Stimulated activated CD4-positive, alpha-beta T cell treated with anti-CD3 and anti-CD28 coated beads, TNF-alpha, amount 100 ng/mL, for 48 hours (primary cell): Measurements from ENCODE around the gene SREK1.
A peak's percentile ranks its signal among the peaks of the same experiment; 100 is the strongest.

ENCODE experiments used
- DNase-seq, 3 donors: peaks; one replicate each; pipeline ENCODE4 v3.0.0-alpha.2; 2020; ENCODE audit warnings: low read depth in 3 of 3

Gene SREK1

DNA sequence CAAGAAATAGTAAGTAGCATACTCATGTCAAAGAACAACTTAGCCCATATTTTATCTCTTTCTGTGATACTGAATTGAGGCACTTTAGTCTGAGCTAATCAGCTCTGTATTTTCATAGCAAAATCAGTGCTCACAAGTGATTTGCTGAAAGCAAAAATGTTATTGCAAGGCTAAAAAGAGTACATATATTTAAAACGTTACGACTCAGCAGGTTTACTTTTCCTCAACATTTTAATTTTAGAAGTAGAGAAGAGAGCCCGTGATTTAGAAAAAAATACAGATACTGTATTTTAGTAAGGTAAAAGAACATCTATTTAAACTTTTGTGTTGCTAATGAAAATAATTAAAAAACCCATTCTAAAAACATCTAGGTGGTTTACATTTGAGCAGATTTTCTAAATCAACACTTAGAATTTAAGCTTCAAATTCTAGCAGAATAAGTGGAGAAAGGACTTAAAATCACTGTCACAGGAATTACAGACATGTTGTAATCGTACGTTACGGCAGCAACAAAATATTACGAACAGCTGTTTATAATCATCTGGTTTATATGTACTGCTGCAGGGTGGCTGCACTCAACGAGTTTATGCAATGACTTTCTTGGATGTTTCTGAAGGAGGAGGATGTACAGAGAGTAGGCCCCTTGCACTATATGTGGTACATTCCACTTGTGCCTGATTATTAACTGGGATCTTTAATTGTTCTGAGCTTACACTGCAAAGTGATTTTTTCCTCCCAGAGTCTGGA lies 20.1 kb downstream of the SREK1 start:
- DNase-seq = no peak

DNA sequence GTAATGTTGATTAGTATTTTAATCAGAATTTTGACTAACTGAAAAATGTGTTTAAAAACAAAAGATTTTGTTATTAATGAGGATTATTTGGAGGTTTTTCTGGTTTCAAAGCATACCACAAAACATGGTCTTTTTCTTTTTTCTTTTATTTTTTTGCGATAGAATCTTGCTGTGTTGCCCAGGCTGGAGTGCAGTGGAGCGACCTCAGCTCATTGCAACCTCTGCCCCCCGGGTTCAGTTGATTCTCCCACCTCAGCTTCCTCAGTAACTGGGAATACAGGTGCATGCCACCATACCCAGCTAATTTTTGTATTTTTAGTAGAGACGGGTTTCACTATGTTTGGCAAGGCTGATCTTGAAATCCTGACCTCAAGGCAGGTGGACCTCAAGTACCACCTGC lies 24.1 kb downstream of the SREK1 start:
- DNase-seq = no peak

DNA sequence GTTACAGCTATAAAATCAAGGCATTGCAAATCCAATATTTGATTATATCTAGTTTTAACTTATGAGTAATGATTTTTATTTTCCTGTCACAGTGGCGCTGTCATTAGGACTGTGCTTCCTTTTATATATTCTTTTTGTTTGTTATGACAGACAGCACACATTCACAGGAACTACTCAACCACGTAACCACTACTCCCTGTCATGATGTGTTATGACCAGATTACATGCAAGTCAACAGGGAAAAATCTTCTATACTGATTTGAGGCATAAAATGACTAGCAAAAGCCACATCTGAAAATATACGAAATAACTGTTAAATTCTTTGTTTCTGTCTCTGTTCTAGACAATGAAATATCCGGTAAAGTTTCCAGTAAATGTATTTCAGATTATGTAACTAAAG lies 25.4 kb downstream of the SREK1 start:
- DNase-seq = no peak

DNA sequence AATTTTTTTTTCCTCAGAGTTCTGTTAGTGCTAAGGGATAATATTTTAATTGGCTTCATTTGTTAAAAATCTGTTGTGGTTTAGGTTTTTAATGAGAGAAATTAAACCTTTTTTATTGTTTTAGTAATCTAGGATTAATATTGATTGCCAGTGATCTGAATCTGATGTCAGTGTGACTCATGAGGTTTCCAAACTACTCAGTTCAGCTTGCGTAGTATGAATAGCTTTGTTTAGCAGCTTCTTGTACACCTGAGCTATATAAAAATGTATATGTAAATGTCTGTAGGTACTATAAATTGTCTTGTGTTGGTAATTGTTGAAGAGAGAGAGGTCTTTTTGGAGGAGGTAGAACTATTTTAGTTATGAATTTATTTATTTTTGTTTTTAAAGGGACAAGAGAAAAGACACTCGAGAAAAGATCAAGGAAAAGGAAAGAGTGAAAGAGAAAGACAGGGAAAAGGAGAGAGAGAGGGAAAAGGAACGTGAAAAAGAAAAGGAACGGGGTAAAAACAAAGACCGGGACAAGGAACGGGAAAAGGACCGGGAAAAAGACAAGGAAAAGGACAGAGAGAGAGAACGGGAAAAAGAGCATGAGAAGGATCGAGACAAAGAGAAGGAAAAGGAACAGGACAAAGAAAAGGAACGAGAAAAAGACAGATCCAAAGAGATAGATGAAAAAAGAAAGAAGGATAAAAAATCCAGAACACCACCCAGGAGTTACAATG lies 26.3 kb downstream of the SREK1 start:
- DNase-seq = no peak

DNA sequence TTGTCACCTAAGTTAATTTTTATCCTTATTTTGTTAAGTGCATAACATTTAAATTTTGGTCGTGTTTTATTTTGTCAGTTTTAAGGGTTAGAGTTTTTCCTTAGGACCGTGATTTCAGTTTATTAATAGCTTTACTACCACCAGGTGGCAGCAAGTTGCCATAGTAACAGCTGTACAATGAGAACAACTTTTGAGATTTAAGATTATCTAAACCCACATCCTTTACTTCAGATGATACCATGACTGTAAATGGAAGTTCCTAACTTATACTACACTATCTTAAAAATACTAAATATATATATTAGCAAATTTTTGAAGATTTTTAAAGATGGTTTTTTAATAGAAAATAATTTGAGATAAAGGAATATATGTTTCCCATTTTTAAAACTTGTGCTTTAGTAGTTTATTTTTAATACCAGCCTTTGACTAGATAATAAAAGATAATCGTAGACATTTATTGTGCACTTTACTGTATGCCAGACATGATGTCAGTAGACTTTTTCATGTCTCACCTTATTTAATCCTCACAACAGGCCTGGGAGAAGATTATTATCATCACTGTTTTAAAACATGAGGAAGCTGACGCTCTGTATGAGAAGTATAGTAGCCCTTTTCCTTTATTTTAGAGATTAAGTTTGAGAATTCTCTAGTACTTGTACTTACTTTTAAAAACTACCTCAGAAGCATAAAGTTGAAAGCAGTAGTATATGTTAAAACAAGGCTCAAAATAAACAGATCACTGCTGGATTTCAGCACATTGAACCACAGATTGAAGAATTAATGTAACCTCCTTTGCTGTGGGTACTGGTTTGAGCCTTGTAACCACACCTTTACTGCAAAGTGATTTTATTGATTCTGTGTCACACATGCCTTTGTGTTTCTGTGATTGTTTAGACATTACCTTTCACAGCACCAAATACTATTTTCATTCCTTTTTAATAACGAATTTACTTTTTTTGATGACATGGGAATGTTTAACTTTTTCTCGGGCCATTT lies 27.5 kb downstream of the SREK1 start:
- peak in 2 of 3 donors; percentile 8 to 15 for DNase-seq

DNA sequence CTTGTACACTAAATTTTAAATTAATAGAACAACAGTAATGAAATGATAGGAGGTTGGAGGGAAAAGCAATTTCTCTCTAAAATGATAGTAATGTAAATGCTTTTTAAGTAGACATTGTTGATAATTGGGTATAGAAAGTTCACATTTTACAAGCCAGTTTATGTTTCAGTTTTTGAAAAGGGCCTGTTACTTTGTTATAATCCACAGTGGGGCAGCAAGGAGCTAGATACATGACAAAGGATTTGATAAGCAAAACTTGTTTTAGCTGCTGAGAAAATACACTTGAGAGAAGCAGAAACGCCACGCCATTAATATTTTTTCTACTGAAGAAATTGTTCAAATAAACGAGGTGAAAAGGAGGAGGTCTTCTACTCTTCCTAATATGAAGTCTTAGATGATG lies 30.2 kb downstream of the SREK1 start:
- no peak for DNase-seq

DNA sequence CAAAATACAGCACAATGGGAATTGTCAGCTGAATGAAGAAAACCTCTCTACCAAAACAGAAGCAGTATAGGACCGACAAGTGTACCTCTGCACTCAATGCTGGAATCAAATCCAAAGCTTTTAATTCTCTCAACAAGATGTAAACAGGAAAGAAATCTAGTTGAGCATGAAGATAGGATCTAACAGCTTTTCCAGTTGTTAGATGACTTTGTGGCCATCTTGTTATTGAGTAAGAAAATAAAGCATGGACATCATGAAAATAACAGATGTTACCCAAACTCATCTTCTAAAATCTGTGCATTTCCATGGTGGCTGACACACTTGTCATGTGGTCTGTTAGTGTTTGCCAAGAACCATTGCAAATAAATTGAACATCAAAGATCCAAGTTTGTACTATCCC lies 34.7 kb downstream of the SREK1 start:
- no peak for DNase-seq

DNA sequence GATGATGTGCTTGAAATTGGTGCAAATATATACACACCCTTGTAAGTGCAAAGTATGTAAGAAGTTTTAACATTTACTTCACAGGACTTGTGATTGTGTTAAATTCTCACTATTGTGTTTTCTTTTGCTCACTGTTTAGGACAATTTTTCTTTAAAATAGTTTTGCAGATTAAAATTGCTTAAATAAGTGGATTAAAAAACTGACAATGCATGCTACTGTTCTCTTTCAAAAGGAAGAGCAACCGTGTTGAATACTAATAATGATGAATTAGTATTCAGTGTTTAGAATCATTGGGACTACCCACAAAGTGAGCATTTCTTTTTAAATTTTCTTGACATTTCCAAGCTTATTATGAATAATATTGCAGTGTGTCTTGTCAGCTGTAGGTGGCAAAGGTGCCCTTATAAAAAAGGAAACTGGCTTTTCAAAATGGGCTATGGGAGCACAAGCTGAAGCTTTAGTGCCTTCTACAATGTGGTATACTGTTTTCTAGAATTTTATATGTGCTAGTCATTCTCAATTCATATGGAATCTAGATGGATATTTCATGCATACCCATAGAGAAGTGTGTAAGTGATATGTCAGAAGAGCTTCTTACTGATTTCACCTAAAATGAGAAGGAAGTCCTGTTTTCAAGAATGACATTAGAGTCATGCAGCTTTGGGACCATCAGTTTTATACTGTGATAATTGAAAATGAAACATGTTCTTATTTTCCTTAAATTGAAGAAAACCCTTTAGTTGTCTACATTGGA lies 35.4 kb downstream of the SREK1 start:
- no peak for DNase-seq

DNA sequence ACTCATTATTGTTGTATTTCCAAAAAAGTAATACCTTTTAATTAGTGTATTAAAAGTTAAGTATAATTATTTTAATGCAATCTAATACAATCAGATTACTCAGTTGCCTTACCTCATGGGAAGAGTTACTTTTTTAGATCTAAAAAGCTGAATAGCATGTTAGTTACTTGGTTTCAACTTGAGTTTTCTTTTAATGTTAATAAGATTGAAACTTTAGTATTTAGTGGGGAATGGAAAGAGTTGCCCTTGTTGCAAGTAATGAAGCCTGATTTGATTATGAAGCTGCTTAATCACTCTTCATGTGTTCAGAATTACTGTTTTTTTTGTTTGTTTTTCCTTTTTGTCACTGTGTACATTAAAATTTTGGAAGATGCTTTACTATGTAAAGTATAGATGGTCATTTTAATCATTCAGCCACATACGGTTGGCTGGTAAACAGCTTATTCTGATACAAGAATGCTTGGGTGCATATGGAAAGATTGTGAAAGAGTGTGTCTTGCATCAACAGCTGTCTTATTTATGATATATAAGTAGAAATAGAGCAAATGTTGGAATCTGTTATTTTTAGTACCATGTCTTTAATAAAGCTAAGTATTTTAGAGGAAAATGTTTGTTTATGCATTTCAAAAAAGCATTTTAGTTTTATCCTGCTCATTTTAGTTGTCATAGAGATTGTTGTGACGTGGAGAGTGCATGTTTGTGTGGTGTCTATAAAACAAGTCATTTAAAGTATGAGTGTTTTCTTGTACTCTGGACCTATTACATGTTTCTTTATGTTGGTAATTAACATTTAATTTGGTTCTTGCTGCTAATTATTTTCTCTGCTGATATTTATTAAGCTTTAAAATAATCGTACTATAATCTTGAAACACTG lies 36.4 kb downstream of the SREK1 start:
- no peak for DNase-seq

DNA sequence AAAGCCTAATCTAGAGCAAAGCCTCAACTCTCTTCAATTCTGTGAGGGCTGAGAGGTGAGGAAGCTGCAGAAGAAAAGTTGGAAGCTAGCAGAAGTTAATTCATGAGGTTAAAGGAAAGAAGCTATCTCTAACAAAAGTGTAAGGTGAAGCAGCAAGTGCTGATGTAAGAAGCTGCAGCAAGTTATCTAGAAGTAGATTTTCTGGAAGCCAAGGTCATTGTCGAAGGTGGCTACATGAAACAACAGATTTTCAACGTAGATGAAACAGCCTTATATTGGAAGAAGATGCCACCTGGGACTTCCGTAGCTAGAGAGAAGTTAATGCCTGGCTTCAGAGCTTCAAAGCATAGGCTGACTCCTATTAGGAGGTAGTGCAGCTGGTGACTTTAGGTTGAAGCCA lies 42.0 kb downstream of the SREK1 start:
- DNase-seq = no peak

DNA sequence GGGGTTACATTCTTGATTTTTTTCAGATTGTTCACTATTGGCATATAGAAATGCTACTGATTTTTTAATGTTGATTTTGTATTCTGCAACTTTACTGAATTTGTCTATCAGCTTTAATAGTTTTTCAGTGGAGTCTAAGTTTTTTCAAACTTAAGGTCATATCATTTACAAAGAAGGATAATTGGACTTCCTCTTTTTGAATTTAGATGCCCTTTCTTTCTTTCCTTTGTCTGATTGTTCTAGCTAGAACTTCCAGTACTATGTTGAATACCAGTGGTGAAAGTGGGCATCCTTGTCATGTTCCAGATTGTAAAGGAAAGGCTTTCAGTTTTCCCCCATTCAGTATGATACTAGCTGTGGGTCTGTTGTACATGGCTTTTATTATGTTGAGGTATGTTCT lies 49.3 kb downstream of the SREK1 start:
- DNase-seq = no peak

DNA sequence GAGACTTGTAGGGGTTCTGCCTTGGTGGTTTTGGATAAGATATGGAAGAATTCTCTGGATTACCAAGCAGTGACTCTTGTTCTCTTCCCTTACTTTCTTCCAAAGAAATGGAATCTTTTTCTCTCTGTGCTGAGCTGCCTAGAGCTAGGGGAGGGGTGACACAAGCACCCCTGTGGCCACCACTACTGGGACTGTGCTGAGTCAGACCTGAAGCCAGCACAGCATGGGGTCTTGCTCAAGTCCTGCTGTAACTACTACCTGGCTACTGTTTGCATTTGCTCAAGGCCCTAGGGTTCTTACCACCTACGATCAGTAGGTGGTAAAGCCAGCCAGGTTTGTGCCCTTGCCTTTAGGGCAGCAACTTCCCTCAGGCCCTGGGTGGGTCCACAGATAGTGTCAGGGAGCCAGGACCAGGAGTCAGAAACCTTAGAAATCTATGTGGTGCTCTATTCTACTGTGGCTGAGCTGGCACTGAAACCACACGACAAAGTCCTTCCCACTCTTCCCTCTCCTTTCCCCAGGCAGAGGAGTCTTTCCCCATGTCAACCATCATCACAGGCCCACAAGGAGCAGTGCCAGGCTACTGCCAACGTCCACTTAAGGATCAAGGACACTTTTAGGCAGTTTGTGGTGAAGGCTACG lies 53.8 kb downstream of the SREK1 start:
- no peak for DNase-seq

DNA sequence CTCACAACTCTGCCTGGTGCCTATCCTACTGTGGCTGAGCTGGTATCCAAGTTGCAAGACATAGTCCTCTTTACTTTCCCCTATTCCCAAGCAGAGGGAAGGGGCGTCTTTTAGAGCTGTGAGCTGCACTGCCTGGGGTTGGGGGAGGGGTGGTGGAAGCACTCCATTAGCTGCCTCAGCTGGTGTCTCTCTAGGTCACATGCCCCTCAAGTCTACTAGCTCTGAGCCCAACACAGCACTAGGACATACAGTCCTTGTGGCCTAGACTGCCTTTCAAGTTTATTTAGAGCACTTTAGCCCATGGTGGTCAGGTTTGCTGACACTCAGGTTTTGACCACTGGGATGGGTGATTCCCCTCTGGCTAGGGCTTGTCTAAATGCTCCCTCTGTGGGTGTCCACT lies 54.7 kb downstream of the SREK1 start:
- no peak for DNase-seq

DNA sequence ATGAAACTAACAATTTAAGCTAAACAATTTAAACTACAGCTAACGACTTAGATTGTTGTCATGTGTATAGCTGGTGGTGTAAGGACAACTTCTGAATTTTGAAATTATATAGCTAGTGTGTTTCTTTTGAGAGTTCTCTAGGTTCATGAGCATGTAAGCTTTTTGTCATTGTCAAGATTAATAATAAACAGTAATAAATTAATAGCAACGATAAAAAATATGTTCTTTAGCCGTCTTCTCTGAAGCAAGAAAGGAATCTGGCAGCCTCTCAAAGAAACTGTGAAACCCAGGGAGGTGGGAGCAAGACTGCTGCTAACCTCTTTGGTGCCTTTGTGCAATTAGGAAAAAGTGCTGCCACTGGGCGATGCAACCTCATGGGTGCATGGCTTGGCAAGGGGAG lies 59.4 kb downstream of the SREK1 start:
- DNase-seq = no peak

DNA sequence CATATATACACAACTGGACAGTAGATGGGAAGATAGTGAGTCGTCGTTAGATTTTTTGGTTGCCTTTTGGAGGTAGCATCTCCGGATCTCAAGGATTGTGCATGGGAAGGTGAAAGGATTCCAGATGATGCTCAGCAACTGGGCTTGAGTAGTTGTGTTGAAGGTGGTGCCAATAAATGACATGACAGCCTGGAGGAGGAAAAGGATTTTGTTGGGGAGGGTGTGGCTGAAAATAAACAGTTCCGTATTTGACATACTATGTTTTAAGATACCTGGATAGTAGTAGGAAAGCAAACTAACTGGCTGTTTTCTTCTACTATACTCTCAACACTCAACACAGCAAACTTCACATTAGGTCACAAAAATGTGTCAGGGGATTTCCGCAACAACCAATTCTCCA lies 62.4 kb downstream of the SREK1 start:
- DNase-seq = no peak

DNA sequence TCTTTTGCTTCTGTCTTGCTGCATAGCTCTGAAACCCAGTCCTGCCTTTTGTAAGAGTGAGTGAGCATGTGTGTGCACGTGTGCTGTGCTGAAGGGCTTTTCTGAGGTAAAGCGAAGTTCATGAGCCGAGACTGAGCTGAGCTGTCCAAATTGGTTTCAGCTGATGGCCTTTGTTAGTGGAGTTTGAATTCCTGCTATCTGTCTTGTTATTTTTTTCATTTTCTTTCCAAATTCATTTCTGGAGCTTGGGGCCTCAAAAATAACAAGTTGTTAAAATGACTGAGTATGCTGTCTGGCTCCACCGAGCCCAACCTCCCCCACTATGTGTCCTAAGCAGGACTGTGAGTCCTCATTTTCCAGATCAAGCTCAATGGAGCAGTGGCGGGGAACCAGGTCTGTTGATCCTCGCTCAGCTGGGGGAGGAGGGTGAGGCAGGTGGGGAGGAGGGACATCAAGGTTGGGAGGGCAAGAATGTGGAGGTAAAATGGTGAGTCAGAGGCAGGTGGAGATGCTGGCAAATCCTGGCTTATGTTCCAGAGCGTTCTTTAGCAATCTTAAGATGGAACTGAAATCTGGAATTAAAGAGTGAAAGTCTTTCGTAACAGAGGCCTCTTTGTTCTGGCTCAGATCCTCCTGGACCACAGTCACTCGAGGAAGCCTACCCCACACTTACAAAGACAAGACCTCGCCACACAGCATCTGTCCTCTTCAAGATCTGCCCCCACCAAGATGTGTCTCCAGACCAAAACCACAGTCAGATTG lies 63.9 kb downstream of the SREK1 start:
- DNase-seq = no peak

DNA sequence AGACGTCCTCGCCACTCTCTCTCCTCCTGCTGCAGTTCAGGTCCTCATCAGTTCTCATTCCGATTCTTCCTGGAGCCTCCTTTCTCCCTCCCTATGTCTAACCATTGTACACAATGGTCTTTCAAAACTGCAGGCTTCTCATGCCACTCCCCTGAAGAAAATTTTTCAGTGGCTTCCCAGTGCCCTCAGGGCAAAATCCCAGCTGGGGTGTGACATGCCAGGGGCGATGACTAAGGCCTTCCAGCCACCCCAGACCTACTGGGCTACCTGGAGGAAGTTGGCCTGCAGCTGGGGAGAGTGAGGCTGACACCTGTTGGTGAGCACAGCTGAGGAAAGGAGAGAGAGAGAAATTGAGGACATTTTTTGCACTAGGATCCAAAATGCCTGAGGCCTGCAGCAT lies 65.2 kb downstream of the SREK1 start:
- no peak for DNase-seq

DNA sequence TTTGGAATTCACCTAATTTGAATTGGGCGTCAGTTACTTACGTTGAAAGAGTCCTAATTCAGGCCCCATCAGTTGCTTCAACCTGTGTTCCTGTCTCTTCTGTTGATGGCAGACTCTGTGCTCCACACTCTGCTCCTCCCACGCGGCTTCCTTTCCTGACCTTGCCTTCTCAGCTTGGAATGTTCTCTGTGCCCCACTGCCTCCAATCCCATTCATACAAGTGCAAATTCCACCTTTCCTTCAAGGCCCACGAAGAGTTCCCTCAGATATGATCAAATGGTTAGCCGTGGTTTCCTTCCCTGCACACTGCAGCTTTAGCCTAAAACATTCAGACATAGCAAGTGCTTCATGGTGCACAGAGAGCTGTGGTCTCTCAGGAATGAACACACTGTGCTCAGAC lies 65.7 kb downstream of the SREK1 start:
- DNase-seq = no peak

DNA sequence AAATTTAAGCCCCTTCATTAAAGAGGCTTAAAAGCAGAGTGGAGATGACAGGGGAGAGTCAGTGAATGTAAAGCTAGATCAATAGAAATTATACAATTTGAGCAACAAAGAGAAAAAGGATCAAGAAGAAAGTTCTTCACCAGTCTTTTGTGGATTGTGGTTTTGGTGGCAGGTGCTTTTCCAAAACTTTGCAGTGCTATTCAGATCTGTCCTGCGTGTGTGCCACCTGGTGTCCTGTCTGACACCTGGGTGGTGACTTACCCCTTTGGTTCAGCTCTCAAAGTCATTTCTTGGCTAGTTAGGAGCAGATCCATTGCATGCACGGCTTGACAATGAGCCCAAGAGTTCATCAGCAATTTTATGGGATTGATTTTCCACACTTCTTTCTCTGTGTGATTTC lies 69.4 kb downstream of the SREK1 start:
- no peak for DNase-seq
